SK-N-SH (cell line): ENCODE measurements around the gene SMARCD2. TPM values are rescaled to one million over a fixed set of nuclear protein-coding genes. Genes with fewer than 3 reads are reported as not detected.

Source experiments
- CTCF ChIA-PET: fragments of 300-600, 350-600 bp; formaldehyde crosslinking; extraction: SDS; loops from one replicate; lab custom pipeline; 2021; lab: Yijun Ruan, JAX
- POLR2A ChIA-PET: fragments of 350-600 bp; sonication (Branson Sonifier 250); formaldehyde crosslinking; extraction: SDS; loops from one replicate; lab custom pipeline; 2020; ENCODE audit warnings: antibody characterized with exemption, inconsistent platforms; lab: Yijun Ruan, JAX
- DNase-seq: peaks from one replicate; pipeline ENCODE4 v3.0.0; 2012
- H2AFZ ChIP-seq: fragments of 200-600 bp; sonication (generic); 2 replicates; pipeline ENCODE4 v1.8.1; 2016; ENCODE audit warnings: antibody characterized with exemption, mild to moderate bottlenecking, low read depth
- H3F3A ChIP-seq: fragments of 200-600 bp; sonication (generic); replicated peaks from 2 replicates; pipeline ENCODE3; 2016; ENCODE audit warnings: antibody characterized with exemption, mild to moderate bottlenecking; ENCODE audit not compliant: insufficient read depth
- H3K27ac ChIP-seq, 2 experiments: fragments of 200-500 bp in 1 of 2; fragments of 200-600 bp in 1 of 2; sonication (Bioruptor generic) in 1 of 2; sonication (generic), shearing (Covaris generic) in 1 of 2; 2 replicates each; pipeline versions ENCODE4 v1.5.1 to v1.6.1; 2014 to 2016; ENCODE audit warnings: low read depth in 2 of 2, inconsistent platforms in 1 of 2, low read length in 1 of 2, mild to moderate bottlenecking in 1 of 2, mixed read lengths in 1 of 2
- H3K27me3 ChIP-seq: fragments of 200-600 bp; sonication (generic), shearing (Covaris generic); 2 replicates; pipeline ENCODE4 v1.6.1; 2016; ENCODE audit warnings: mixed run types; ENCODE audit not compliant: insufficient read depth
- H3K36me3 ChIP-seq, 2 experiments: fragments of 200-500 bp in 1 of 2; fragments of 200-600 bp in 1 of 2; sonication (Bioruptor generic) in 1 of 2; sonication (generic) in 1 of 2; replicated peaks in 1 of 2; 2 replicates each; pipeline versions ENCODE3 to v1.5.1; 2014 to 2016; ENCODE audit warnings: low read length in 1 of 2, mild to moderate bottlenecking in 1 of 2; ENCODE audit not compliant: insufficient read depth in 2 of 2, control insufficient read depth in 1 of 2
- H3K4me1 ChIP-seq, 2 experiments: fragments of 200-500 bp in 1 of 2; fragments of 200-600 bp in 1 of 2; sonication (Bioruptor generic) in 1 of 2; sonication (generic), shearing (Covaris generic) in 1 of 2; 2 replicates each; pipeline versions ENCODE4 v1.5.1 to v1.6.1; 2014 to 2016; ENCODE audit warnings: low read depth in 1 of 2, low read length in 1 of 2, mixed run types in 1 of 2; ENCODE audit not compliant: insufficient read depth in 2 of 2, control insufficient read depth in 1 of 2
- H3K4me2 ChIP-seq: fragments of 200-600 bp; sonication (generic), shearing (Covaris generic); 2 replicates; pipeline ENCODE4 v1.6.1; 2017; ENCODE audit warnings: mixed run types
- H3K4me3 ChIP-seq, 2 experiments: fragments of 200-500 bp in 1 of 2; fragments of 200-600 bp in 1 of 2; sonication (Bioruptor generic) in 1 of 2; sonication (generic), shearing (Covaris generic) in 1 of 2; 2 replicates each; pipeline versions ENCODE4 v1.5.1 to v1.8.1; 2014 to 2016; ENCODE audit warnings: low read depth in 2 of 2, inconsistent platforms in 1 of 2, low read length in 1 of 2, mild to moderate bottlenecking in 1 of 2, mixed read lengths in 1 of 2, moderate library complexity in 1 of 2
- H3K79me2 ChIP-seq: fragments of 200-600 bp; sonication (generic); 2 replicates; pipeline ENCODE4 v1.8.1; 2017; ENCODE audit warnings: mild to moderate bottlenecking; ENCODE audit not compliant: insufficient read depth
- H3K9ac ChIP-seq: fragments of 200-600 bp; sonication (generic); 2 replicates; pipeline ENCODE4 v1.6.1; 2017; ENCODE audit warnings: mixed run types
- H3K9me2 ChIP-seq: fragments of 200-600 bp; sonication (generic); 2 replicates; pipeline ENCODE4 v1.6.1; 2017; ENCODE audit warnings: mixed run types
- H3K9me3 ChIP-seq: fragments of 200-600 bp; sonication (generic); 2 replicates; pipeline ENCODE4 v1.6.1; 2017; ENCODE audit warnings: mixed run types, mild to moderate bottlenecking, moderate library complexity
- H4K20me1 ChIP-seq: fragments of 200-600 bp; sonication (generic); 2 replicates; pipeline ENCODE4 v1.6.1; 2017; ENCODE audit warnings: mild to moderate bottlenecking, mixed run types; ENCODE audit not compliant: insufficient read depth
- CTCF ChIP-seq: fragments of 200-600 bp; sonication (generic); IDR thresholded peaks from 2 replicates; pipeline ENCODE4 v1.6.1; 2017; ENCODE audit warnings: antibody characterized with exemption, mild to moderate bottlenecking, moderate library complexity
- FOSL2 ChIP-seq: IDR thresholded peaks from 2 replicates; pipeline ENCODE4 v1.4.0; 2012; ENCODE audit warnings: low read depth, mild to moderate bottlenecking, moderate library complexity, borderline replicate concordance
- FOXM1 ChIP-seq: IDR thresholded peaks from 2 replicates; pipeline ENCODE4 v1.4.0; 2012; ENCODE audit warnings: low read depth, mild to moderate bottlenecking
- GABPA ChIP-seq: IDR thresholded peaks from 2 replicates; pipeline ENCODE4 v1.4.0; 2012; ENCODE audit warnings: low read depth, mild to moderate bottlenecking
- GATA2 ChIP-seq: sonication (generic); formaldehyde crosslinking; IDR thresholded peaks from 2 replicates; pipeline ENCODE4 v1.5.0; 2020; ENCODE audit warnings: mild to moderate bottlenecking, missing genetic modification reagents
- IRF3 ChIP-seq: fragments of 150-350 bp; IDR thresholded peaks from 2 replicates; pipeline ENCODE4 v1.6.1; 2016; ENCODE audit warnings: mild to moderate bottlenecking, low read depth, low read length
- MEF2A ChIP-seq: IDR thresholded peaks from 2 replicates; pipeline ENCODE4 v1.4.0; 2012; ENCODE audit warnings: low read depth, borderline replicate concordance
- NFIC ChIP-seq: IDR thresholded peaks from 2 replicates; pipeline ENCODE4 v1.4.0; 2012; ENCODE audit warnings: borderline replicate concordance
- PBX3 ChIP-seq: IDR thresholded peaks from 2 replicates; pipeline ENCODE4; 2012
- TAF1 ChIP-seq: IDR thresholded peaks from 2 replicates; pipeline ENCODE4 v1.6.1; 2012; ENCODE audit warnings: low read depth, mild to moderate bottlenecking, low read length, moderate library complexity, borderline replicate concordance
- TEAD4 ChIP-seq: IDR thresholded peaks from 2 replicates; pipeline ENCODE4 v1.4.0; 2012; ENCODE audit warnings: mild to moderate bottlenecking, borderline replicate concordance; ENCODE audit not compliant: insufficient read depth
- USF1 ChIP-seq: IDR thresholded peaks from 2 replicates; pipeline ENCODE4 v1.4.0; 2012; ENCODE audit warnings: low read depth, borderline replicate concordance
- WGBS: methylation state at CpG from one replicate; pipeline ENCODE4 v1.1.6; 2017; ENCODE audit warnings: low lambda C conversion rate; 5-methylcytosine and 5-hydroxymethylcytosine counted together
- polyA plus RNA-seq, 3 experiments: library from polyadenylated mRNA; depleted of rRNA; stranded (reverse); fragments of >200 nt; gene quantifications; 2 replicates each; pipeline ENCODE4 v1.2.3, GENCODE V29; 2012
- TF ChIP-seq, protein P1 (sequence below): IDR thresholded peaks from 2 replicates; pipeline ENCODE4 v1.4.0; 2012; ENCODE audit warnings: low read depth, borderline replicate concordance
- TF ChIP-seq, protein P2 (sequence below): IDR thresholded peaks from 2 replicates; pipeline ENCODE4 v1.6.1; 2012; ENCODE audit warnings: mild to moderate bottlenecking, low read depth, low read length, moderate library complexity
- TF ChIP-seq, protein P3 (sequence below): IDR thresholded peaks from 2 replicates; pipeline ENCODE4 v1.4.0; 2012; ENCODE audit warnings: low read depth

The SMARCD2 gene
- polyA plus RNA-seq, 1 of the 3 experiments (the other 2 are of a cell fraction) = 89.1 TPM

DNA sequence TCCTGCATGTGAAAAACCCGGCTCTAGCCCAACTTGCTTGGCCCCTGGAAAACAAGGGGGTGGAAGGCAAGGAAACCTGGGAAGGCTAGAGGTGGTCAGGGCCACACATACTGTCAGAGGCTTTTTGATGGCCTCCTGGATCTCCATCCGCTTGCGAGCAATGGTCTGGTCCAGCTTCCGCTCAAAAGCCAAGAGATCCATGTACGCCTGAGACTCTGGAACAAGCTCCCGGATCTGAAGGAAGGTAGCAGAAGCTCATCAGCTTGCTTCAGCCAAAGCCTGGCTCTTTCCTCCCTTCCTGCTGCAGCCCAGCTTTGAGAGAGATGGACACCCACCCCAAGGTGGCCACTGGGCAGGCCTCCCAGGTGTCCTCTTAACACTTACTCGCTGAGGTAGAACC, 5.7 kb downstream of the SMARCD2 start (continued):
- TF ChIP-seq IRF3 (no peak), FOXM1 (no peak), FOSL2 (no peak)

GRCh38 chr17:63835167-63835720, 7.2 kb downstream of the SMARCD2 start:
- Histone ChIP-seq H2AFZ (no peak overlapping the region), H3K36me3 (peaks cover 52 to 63% of the 10 kb centered on the region in 2 experiments), H3K4me3 (no peak overlapping the region), H4K20me1 (peaks cover 27% of the 10 kb centered on the region), H3K79me2 (peaks cover 46% of the 10 kb centered on the region), H3K9ac (no peak overlapping the region), H3K4me1 (peaks cover 17 to 32% of the 10 kb centered on the region in 2 experiments), H3K27ac (peak overlapping the region in 1 of 2 experiments; percentile 12; a peak in 1 of 4 replicates), H3K9me2 (no peaks in the 10 kb centered on the region), H3K27me3 (no peaks in the 10 kb centered on the region), H3F3A (peaks cover 30% of the 10 kb centered on the region), H3K9me3 (no peaks in the 10 kb centered on the region), H3K4me2 (no peak overlapping the region)
- DNase-seq = no peak
- TF ChIP-seq, protein P1, sequence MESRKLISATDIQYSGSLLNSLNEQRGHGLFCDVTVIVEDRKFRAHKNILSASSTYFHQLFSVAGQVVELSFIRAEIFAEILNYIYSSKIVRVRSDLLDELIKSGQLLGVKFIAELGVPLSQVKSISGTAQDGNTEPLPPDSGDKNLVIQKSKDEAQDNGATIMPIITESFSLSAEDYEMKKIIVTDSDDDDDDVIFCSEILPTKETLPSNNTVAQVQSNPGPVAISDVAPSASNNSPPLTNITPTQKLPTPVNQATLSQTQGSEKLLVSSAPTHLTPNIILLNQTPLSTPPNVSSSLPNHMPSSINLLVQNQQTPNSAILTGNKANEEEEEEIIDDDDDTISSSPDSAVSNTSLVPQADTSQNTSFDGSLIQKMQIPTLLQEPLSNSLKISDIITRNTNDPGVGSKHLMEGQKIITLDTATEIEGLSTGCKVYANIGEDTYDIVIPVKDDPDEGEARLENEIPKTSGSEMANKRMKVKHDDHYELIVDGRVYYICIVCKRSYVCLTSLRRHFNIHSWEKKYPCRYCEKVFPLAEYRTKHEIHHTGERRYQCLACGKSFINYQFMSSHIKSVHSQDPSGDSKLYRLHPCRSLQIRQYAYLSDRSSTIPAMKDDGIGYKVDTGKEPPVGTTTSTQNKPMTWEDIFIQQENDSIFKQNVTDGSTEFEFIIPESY = no peak
- TF ChIP-seq GABPA (no peak), TEAD4 (no peak), NFIC (no peak), PBX3 (no peak), USF1 (no peak), MEF2A (no peak), IRF3 (no peak), GATA2 (CRISPR knock-in tag) (no peak), TAF1 (no peak), CTCF (no peak)
- TF ChIP-seq, protein P2, sequence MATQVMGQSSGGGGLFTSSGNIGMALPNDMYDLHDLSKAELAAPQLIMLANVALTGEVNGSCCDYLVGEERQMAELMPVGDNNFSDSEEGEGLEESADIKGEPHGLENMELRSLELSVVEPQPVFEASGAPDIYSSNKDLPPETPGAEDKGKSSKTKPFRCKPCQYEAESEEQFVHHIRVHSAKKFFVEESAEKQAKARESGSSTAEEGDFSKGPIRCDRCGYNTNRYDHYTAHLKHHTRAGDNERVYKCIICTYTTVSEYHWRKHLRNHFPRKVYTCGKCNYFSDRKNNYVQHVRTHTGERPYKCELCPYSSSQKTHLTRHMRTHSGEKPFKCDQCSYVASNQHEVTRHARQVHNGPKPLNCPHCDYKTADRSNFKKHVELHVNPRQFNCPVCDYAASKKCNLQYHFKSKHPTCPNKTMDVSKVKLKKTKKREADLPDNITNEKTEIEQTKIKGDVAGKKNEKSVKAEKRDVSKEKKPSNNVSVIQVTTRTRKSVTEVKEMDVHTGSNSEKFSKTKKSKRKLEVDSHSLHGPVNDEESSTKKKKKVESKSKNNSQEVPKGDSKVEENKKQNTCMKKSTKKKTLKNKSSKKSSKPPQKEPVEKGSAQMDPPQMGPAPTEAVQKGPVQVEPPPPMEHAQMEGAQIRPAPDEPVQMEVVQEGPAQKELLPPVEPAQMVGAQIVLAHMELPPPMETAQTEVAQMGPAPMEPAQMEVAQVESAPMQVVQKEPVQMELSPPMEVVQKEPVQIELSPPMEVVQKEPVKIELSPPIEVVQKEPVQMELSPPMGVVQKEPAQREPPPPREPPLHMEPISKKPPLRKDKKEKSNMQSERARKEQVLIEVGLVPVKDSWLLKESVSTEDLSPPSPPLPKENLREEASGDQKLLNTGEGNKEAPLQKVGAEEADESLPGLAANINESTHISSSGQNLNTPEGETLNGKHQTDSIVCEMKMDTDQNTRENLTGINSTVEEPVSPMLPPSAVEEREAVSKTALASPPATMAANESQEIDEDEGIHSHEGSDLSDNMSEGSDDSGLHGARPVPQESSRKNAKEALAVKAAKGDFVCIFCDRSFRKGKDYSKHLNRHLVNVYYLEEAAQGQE = no peak
- TF ChIP-seq, protein P3, sequence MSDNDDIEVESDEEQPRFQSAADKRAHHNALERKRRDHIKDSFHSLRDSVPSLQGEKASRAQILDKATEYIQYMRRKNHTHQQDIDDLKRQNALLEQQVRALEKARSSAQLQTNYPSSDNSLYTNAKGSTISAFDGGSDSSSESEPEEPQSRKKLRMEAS = no peak
- ChIA-PET CTCF (interaction anchor here (0.7 to 3.1 kb wide), 26 partner anchors 8 to 704 kb away, joined by 3 to 27 read pairs (median 6); partner anchors contain the start of genes CCDC47, DDX42, PSMC5 and STRADA), POLR2A (interaction anchor here (1.2 to 1.4 kb wide), 4 partner anchors 9 to 62 kb away, joined by 4 read pairs; partner anchors contain the start of gene CCDC47)
- 81% methylated on average over 9 of the region's 9 CpGs for WGBS
